GM21529 (cell line): ENCODE data around the gene SPATA21.

ENCODE experiments used
- ATAC-seq: cut with Tn5 transposase; IDR thresholded peaks from one replicate; pipeline ENCODE4 v1.9.1; 2021; ENCODE audit not compliant: unreplicated experiment

SPATA21 gene

GRCh38 chr1:16451841-16452528 is 14.8 kb upstream of the SPATA21 start:
- no peak for ATAC-seq

GRCh38 chr1:16450863-16451481 is 13.7 kb upstream of the SPATA21 start:
- ATAC-seq: no peak

- ATAC-seq: no peak
These were observed 12.4 kb upstream of the SPATA21 start for GRCh38 chr1:16449666-16450065.

- no peak for ATAC-seq
These were observed 11.8 kb upstream of the SPATA21 start for GRCh38 chr1:16449065-16449464.

- no peak for ATAC-seq
These were observed 10.4 kb upstream of the SPATA21 start for GRCh38 chr1:16447641-16448040.

GRCh38 chr1:16446116-16446515 is 8.9 kb upstream of the SPATA21 start:
- ATAC-seq: no peak

- ATAC-seq: no peak
These were observed 7.8 kb upstream of the SPATA21 start for GRCh38 chr1:16445052-16445451.

- ATAC-seq: no peak
These were observed 6.9 kb upstream of the SPATA21 start for GRCh38 chr1:16443975-16444770.

- no peak for ATAC-seq
These were observed 5.7 kb upstream of the SPATA21 start for GRCh38 chr1:16442941-16443340.

GRCh38 chr1:16442265-16442664 is 5.0 kb upstream of the SPATA21 start:
- no peak for ATAC-seq

- no peak for ATAC-seq
These were observed 4.0 kb upstream of the SPATA21 start for GRCh38 chr1:16441282-16441665.

- peak; percentile 79 for ATAC-seq
These were observed 3.5 kb upstream of the SPATA21 start, which contains the start of gene NECAP2 for GRCh38 chr1:16440470-16441281. NECAP2 (plus strand) TSS chr1:16440724; CDS start chr1:16440762, 38 bp downstream.

GRCh38 chr1:16440131-16440469 is 2.9 kb upstream of the SPATA21 start:
- ATAC-seq: peak; percentile 35

- ATAC-seq: no peak
These were observed 1.7 kb upstream of the SPATA21 start for GRCh38 chr1:16438924-16439323.

GRCh38 chr1:16438516-16438915 is 1.3 kb upstream of the SPATA21 start:
- no peak for ATAC-seq

- ATAC-seq: no peak
These were observed 2.7 kb downstream of the SPATA21 start for GRCh38 chr1:16434501-16434900.

- no peak for ATAC-seq
These were observed 3.2 kb downstream of the SPATA21 start for GRCh38 chr1:16434007-16434406.

- no peak for ATAC-seq
These were observed 4.2 kb downstream of the SPATA21 start for GRCh38 chr1:16433030-16433429.

GRCh38 chr1:16430606-16431005 is 6.6 kb downstream of the SPATA21 start:
- ATAC-seq: no peak

GRCh38 chr1:16425125-16426025 is 11.8 kb downstream of the SPATA21 start:
- ATAC-seq: no peak
